Suprapubic skin (tissue), 4 donors: Measurements from ENCODE around the gene SERTAD4.
A peak's percentile ranks its signal among the peaks of the same experiment; 100 is the strongest.

Source experiments
- CTCF ChIP-seq, 2 donors: fragments of 200-600 bp in 1 of 2; fragments of 450-650 bp in 1 of 2; sonication (generic) in 1 of 2; IDR thresholded peaks; one replicate each; pipeline ENCODE4 v1.5.1; 2016 to 2019; ENCODE audit warnings: antibody characterized with exemption in 2 of 2, mild to moderate bottlenecking in 1 of 2, moderate library complexity in 1 of 2
- EP300 ChIP-seq: sonication (generic); formaldehyde crosslinking; IDR thresholded peaks from one replicate; pipeline ENCODE4 v1.6.1; 2017; ENCODE audit warnings: antibody characterized with exemption
- POLR2A ChIP-seq, 2 donors: fragments of 450-650 bp; IDR thresholded peaks; one replicate each; pipeline ENCODE4 v1.6.1; 2017; ENCODE audit warnings: antibody characterized with exemption in 2 of 2, mild to moderate bottlenecking in 2 of 2, moderate library complexity in 2 of 2
- POLR2AphosphoS5 ChIP-seq, 3 donors: sonication (generic); formaldehyde crosslinking; IDR thresholded peaks; one replicate each; pipeline ENCODE4 v1.6.1; 2017; ENCODE audit warnings: antibody characterized with exemption in 3 of 3

DNA sequence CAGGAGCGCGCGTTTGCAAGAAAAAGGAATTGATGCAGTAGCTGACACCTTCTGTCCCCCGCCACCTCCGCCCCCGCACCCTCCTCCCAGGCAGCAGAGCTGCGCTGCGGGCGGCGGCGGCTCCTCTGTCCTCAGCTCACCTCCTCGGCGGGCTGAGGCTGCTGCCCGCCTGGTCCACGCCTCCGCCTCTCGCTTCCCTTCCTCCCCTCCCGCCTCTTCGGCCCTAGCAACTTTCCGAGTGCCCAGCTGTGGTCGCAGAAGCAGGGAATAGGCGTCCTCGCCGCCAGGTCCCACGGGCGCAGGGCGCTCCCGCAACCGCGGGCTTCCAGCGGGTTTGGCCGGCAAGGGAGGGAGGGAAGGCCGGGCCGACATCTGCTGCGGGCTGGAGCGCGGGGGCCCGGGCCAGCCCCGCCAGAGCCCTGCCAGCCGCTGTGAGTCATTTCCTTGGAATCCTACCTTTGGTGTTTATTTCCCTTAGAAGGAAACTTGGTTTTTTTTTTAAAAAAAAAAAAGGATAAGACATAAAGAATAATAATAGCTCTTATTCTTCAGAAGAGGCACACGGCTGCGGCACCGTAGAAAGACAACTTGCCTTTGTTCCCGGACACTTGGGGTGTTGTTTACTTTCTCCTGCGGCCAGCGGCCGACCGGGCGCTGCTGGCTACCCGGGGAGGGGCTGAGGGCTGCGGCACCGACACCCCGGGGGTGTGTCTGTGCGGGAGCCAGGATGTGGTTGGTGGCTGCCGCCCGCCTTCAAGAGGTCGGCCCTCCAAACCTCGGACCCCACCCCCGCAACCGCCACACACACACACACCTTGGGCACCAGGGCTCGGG lies 1.1 kb downstream of the SERTAD4 start:
- TF ChIP-seq CTCF (IDR thresholded peaks at IDR 0.05) (no peak), POLR2AphosphoS5 (IDR thresholded peaks at IDR 0.05) (peak in 1 of 3 donors; percentile 12), POLR2A (IDR thresholded peaks at IDR 0.05) (no peak), EP300 (no peak)
